C4-2B (cell line): Measurements from ENCODE around the gene CMTM8.

Experiments
- ZFX ChIP-seq: fragments of 450-650 bp; IDR thresholded peaks from 2 replicates; pipeline ENCODE4 v1.6.1; 2017
- TF ChIP-seq, protein P1 (sequence below): fragments of 450-650 bp; conservative IDR thresholded peaks from 2 replicates; pipeline ENCODE4 v1.5.1; 2017; ENCODE audit warnings: mild to moderate bottlenecking

DNA sequence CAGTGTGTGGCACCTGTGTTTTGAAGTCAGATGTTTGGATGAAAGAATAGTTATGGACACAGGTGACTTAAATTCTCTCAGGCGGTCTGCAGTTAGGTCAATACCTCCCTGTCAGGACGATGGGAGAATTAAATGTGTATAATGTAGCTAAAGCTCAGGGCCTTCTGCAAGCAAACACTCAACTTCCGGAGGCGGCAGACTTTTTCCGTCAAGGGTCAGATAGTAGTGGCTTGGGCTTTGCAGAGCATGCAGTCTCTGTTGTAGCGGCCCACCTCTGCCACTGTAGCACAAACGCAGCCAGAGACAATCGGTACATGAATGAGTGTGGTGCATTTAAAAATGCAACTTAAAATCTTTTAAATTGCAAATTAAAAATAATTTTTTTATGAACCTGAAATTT, 47.4 kb downstream of the CMTM8 start:
- TF ChIP-seq, protein P1, sequence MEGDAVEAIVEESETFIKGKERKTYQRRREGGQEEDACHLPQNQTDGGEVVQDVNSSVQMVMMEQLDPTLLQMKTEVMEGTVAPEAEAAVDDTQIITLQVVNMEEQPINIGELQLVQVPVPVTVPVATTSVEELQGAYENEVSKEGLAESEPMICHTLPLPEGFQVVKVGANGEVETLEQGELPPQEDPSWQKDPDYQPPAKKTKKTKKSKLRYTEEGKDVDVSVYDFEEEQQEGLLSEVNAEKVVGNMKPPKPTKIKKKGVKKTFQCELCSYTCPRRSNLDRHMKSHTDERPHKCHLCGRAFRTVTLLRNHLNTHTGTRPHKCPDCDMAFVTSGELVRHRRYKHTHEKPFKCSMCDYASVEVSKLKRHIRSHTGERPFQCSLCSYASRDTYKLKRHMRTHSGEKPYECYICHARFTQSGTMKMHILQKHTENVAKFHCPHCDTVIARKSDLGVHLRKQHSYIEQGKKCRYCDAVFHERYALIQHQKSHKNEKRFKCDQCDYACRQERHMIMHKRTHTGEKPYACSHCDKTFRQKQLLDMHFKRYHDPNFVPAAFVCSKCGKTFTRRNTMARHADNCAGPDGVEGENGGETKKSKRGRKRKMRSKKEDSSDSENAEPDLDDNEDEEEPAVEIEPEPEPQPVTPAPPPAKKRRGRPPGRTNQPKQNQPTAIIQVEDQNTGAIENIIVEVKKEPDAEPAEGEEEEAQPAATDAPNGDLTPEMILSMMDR = no peak
- TF ChIP-seq ZFX = no peak
